GM18517 (cell line): ENCODE data around the gene ANKRD28.

Experiments used
- ATAC-seq: cut with Tn5 transposase; IDR thresholded peaks from one replicate; pipeline ENCODE4 v1.9.1; 2021; ENCODE audit warnings: mild to moderate bottlenecking, moderate library complexity; ENCODE audit not compliant: unreplicated experiment

Gene ANKRD28

GRCh38 chr3:15728766-15729165 lies 69.0 kb downstream of the ANKRD28 start:
- ATAC-seq = no peak

GRCh38 chr3:15726881-15727280 lies 70.9 kb downstream of the ANKRD28 start:
- ATAC-seq = no peak

- ATAC-seq = peak; percentile 85
Observed at GRCh38 chr3:15726043-15726442, 71.7 kb downstream of the ANKRD28 start.

- ATAC-seq = no peak
Observed at GRCh38 chr3:15724446-15724845, 73.3 kb downstream of the ANKRD28 start.

GRCh38 chr3:15723624-15723884 lies 74.2 kb downstream of the ANKRD28 start:
- ATAC-seq = no peak

- no peak for ATAC-seq
Observed at GRCh38 chr3:15722877-15723623, 74.7 kb downstream of the ANKRD28 start.

GRCh38 chr3:15716178-15716577 lies 81.6 kb downstream of the ANKRD28 start:
- ATAC-seq = no peak

GRCh38 chr3:15714448-15714847 lies 83.3 kb downstream of the ANKRD28 start:
- no peak for ATAC-seq

GRCh38 chr3:15713364-15713763 lies 84.4 kb downstream of the ANKRD28 start:
- ATAC-seq = no peak

- no peak for ATAC-seq
Observed at GRCh38 chr3:15711281-15711680, 86.5 kb downstream of the ANKRD28 start.

- no peak for ATAC-seq
Observed at GRCh38 chr3:15708882-15709677, 88.7 kb downstream of the ANKRD28 start.

- ATAC-seq = no peak
Observed at GRCh38 chr3:15707779-15708178, 90.0 kb downstream of the ANKRD28 start.

- no peak for ATAC-seq
Observed at GRCh38 chr3:15703346-15703745, 94.4 kb downstream of the ANKRD28 start.

GRCh38 chr3:15694628-15695027 lies 103.2 kb downstream of the ANKRD28 start:
- ATAC-seq = no peak

- no peak for ATAC-seq
Observed at GRCh38 chr3:15693355-15693754, 104.4 kb downstream of the ANKRD28 start.

- no peak for ATAC-seq
Observed at GRCh38 chr3:15690748-15691147, 107.0 kb downstream of the ANKRD28 start.

- no peak for ATAC-seq
Observed at GRCh38 chr3:15690230-15690629, 107.5 kb downstream of the ANKRD28 start.

- no peak for ATAC-seq
Observed at GRCh38 chr3:15685927-15686326, 111.9 kb downstream of the ANKRD28 start.

- ATAC-seq = no peak
Observed at GRCh38 chr3:15683253-15683652, 114.5 kb downstream of the ANKRD28 start.

- no peak for ATAC-seq
Observed at GRCh38 chr3:15682561-15683185, 115.1 kb downstream of the ANKRD28 start.

GRCh38 chr3:15681668-15682067 lies 116.1 kb downstream of the ANKRD28 start:
- ATAC-seq = no peak

GRCh38 chr3:15679306-15679705 lies 118.5 kb downstream of the ANKRD28 start:
- no peak for ATAC-seq
